ENCODE data around the gene FOSL1. TPM values are rescaled to one million over a fixed set of nuclear protein-coding genes. Genes with fewer than 3 reads are reported as not detected.

The FOSL1 gene
- polyA plus RNA-seq, 10 donors: 0.22 to 0.64 (median 0.29) TPM; not detected in 4

DNA sequence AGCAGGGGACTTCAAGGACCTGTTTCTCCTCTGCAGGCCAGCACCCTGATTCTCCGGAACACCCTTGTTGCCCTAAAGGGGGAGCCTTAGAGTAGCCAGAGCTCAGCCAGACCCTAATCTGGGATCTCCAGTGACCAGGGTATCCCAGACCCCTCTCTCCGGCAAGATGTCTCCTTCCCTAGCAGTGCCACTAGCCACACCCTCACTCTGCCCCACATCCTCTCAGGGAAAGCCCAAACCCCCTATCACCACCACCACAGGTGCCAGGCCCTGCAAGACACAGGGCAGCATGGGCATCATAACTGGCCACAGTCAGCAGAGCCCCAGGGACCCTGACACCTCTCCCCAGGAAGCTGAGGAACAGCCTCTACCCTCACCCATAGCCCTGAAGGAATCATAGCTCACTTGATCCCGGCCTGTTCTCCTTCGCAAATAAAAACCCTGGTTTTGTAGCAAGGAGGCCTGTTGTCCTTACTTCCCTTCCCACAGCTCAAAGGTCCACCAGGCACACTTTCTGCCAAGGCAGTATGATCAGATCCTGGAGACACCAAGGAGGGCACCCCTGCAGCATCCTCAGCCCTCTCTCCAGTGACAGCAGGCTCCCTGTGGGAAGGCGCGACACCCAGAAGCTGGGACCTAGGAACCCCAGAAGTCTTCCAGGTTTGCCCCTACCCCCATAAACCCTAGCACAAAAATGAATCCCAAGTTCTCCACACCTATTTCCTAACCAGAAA is 46.8 kb downstream of the FOSL1 start:
- no peak for DNase-seq

DNA sequence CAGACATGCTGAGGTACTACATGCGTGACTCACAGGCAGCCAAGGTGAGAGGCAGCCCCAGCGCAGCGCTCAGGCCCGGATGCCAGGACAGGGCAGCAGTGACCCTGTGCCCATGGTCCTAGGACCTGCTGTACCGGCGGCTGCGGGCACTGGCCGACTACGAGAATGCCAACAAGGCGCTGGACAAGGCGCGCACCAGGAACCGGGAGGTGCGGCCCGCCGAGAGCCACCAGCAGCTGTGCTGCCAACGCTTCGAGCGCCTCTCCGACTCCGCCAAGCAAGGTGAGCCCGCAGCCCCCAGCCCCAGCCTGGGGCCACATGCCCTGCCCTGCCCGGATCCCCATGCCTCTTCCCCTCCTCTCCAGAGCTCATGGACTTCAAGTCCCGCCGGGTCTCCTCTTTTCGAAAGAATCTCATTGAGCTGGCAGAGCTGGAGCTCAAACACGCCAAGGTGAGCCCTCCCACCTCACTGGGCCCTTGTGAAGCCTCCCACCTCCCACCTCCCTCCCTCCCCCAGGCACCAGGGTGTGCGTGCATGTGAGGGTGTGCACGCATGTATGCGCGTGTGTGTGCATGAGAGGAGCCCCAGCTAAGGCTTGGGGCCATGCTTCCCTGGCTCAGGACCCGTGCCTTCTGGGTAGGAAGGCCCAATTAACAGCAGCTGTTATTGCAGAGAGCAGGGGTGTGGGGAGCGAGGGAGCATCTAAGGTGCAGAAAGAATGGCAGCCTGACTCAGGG is 47.5 kb downstream of the FOSL1 start:
- DNase-seq: peak in 1 of 3 donors; percentile 3

DNA sequence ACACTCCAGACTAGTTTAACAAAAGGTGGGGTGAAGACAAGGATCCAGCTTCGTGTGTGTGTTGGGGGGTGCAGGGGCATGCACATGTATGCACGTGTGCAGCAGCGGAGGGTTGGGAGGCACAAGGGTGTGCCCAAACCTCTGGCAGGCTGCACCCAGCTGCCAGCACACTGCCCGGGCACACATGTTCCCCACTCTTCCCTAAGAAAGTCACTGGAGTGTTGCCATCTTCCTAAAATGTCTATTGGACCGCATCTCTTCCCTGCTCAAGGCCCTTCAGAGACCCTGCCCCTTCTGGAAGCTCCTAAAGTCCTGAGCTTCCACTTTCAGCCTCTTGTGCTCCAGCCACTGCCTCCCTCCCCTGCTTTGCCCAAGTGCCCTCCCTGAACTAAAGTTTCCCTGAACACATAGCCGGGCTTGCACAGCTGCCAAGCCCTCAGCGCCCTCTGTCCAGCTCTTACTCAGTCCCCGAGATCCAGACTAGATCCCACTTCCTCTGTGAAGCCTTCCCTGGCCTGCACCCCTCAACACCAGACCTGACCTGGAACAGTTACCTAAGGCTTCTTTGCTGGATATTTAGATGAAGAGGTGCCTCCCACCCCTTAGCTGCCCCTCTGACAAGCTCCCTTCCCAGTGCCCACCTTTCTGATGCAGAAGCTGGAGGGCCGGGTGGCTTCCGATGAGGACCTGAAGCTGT is 48.2 kb downstream of the FOSL1 start:
- DNase-seq: peak in 1 of 3 donors; percentile 4

DNA sequence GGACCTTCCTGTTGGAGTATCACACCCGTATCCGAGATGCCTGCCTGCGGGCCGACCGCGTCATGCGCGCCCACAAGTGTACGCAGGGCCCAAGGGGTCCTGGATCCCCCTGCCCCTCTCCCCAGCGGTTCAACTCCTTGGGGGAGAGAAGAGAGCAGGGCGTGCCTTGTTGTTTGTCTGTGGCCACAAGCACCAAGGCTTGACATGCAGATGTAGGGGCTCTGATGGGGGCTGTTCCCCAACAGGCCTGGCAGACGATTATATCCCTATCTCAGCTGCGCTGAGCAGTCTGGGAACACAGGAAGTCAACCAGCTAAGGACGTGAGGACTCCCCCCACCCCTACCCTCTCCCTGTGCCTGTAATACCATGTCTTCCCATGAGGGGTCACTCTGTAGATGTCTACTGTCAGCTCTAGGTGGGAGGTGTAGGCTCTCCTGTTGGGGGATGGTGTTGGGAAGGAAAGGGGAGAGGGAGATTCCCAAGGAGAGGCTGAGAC is 49.1 kb downstream of the FOSL1 start:
- DNase-seq: peak in 1 of 3 donors; percentile 14

DNA sequence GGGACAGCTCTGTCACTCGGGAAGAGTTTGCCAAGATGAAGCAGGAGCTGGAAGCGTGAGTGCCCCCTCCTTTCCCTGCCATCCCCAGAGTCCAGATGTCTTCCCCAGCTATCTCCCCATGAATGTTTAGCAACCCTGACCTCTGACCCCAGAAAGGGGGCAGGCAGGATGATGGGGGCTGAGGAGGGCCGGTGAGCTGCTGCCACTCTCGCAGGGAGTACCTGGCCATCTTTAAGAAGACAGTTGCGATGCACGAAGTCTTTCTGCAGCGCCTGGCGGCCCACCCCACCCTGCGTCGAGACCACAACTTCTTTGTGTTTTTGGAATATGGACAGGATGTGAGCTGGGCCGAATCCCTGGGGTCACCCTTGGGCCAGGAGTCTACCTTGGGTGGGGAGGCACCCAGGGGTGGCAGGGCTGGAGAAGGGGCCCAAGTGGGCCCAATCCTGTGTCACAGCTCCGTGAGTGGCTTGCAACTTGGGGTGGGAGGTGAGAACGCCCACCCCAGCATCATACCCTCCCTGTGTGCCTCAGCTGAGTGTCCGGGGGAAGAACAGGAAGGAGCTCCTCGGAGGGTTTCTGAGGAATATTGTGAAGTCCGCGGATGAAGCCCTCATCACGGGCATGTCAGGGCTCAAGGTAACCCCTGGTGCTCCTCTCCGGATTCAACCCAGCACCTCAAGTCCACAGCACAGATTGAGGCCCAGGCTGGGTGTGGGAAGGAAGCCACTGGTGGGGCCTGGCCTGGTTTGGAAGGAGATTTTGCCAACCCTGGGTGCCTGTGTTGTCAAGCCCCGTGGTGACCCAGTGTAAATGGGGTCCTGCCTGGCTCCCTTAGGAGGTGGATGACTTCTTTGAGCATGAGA is 49.7 kb downstream of the FOSL1 start:
- peak in 1 of 3 donors; percentile 8 for DNase-seq

DNA sequence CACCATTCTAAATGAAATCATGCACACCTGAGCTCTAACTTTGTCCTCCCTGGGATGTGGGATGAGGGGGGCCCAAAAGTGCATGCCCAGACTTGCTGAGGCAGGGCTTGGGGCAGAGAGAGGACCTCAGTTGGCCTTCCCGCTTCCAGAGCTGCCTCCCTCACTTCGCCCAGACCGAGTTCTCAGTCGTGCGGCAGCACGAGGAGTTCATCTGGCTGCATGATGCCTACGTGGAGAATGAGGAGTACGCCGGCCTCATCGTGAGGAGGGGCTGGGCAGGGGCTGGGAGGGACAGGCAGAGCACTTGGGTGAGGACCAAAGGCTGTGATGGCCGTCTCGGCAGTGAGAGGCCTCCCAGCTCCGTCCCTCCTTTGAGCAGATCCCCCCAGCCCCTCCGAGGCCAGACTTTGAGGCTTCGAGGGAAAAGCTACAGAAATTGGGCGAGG is 50.4 kb downstream of the FOSL1 start:
- peak in 1 of 3 donors; percentile 5 for DNase-seq

DNA sequence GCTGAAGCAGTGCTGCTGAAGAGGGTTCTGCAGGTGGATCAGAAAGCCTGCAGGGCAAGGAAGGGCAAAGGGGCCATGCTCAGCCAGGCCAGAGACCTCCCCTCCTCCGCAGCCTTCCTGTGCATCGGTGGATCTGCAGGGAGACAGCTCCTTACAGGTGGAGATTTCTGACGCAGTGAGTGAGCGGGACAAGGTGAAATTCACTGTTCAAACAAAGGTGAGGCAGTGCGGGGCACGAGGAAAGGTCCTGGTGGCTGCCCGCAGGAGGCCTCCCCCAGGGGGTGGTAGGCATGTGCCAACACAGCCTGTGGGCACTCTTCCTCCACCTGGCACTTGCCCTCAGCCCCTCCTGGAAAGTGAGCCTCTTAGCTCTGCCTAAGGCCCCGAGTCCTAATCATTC is 50.8 kb downstream of the FOSL1 start:
- DNase-seq: no peak

DNA sequence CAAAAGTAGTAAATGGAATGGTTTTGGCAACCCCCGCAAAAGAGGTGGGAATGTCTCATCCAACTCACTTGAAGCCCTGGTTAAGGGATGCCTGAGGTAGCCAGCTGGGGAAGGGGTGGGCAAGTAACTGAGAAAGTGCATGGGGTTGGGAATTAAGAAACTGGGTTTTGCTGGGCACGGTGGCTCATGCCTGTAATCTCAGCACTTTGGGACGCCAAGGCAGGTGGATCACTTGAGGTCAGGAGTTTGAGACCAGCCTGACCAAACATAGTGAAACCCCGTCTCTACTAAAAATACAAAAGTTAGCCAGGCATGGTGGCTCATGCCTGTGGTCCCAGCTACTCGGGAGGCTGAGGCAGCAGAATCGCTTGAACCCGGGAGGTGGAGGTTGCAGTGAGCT is 51.5 kb downstream of the FOSL1 start:
- DNase-seq: peak in 1 of 3 donors; percentile 11

DNA sequence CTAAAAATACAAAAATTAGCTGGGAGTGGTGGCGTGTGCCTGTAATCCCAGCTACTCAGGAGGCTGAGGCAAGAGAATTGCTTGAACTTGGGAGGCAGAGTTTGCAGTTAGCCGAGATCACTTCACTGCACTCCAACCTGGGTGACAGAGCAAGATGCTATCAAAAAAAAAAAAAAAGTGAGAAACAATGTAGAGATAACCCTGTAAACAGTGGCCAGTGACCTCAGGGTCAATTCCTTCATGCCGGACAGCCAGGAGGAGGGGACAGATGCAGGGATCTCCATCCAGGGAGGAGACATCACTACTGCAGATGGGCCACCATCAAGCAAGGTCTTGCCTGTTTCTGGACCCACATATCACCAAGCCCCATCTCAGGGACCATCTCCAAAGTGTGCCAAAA is 52.4 kb downstream of the FOSL1 start:
- DNase-seq: no peak

DNA sequence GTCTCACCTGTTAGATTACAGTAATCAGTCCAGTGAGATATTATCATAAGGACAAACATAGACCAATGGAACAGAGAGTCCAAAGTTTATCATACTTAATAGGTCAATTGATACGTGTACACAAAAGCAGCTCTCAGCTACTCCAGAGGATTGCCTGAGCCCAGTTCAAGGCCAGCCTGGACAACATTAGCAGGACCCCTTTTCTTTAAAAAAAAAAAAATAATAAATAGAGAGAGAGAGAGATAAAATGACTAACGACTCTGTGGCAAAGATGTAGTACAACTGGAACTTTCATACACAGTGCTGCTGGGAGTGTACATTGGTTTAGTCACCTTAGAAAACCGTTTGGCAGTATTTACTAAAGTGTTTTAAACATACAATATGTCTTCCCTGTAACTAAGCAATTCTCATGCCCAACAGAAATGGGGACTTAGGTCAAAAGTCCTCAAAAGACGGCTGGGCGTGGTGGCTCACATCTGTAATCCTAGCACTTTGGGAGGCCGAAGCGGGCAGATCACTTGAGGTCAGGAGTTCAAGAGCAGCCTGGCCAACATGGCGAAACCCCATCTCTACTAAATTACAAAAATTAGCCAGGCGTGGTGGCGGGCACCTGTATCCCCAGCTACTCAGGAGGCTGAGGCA is 55.8 kb downstream of the FOSL1 start:
- DNase-seq: no peak

DNA sequence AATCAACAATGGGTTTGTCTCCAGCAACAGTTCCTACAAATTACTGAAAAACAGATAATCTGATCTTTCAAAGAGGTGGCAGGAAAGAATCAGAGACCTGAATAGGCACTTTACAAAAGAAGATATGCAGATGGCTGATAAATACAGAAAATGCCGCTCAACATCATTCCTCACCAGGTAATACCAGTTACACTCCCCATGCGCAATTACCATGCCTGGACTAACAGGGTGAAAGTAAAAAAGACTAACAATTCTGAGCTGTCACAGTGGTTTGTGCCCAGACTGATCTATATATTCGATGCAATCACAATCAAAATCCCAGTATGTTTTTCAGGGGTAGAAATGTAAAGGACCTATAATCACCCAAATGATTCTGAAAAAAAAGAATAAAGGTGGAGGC is 56.4 kb downstream of the FOSL1 start:
- DNase-seq: no peak

DNA sequence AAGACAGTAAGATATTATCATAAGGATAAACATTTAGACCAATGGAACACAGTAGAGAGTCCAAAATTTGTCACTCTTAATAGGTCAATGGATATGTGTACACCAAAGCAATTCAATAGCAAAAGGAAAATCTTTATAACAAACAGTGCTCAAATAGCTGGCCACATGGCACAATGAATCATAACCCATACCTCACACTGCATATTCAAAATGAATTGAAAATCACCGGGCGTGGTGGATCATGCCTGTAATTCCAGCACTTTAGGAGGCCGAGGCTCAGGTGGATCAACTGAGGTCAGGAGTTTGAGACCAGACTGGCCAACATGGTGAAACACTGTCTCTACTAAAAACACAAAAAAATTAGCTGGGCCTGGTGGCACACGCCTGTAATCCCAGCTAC is 58.0 kb downstream of the FOSL1 start:
- no peak for DNase-seq

Other genes with a start within 250 kb of the FOSL1 start
- gene RELA, start 237.5 kb downstream of the FOSL1 start, polyA plus RNA-seq (ENCODE audit: insufficient read length in 10 of 10): 10 to 100 TPM; 38.3 to 47.3 (median 42.1) TPM
- 10 to 100 TPM; 29.1 to 39.6 (median 34.4) TPM for gene KAT5, start 188.1 kb downstream of the FOSL1 start, polyA plus RNA-seq (ENCODE audit: insufficient read length in 10 of 10)
- gene RNASEH2C, start 179.6 kb downstream of the FOSL1 start, polyA plus RNA-seq (ENCODE audit: insufficient read length in 10 of 10): 10 to 100 TPM; 20.0 to 30.6 (median 25.3) TPM
- 1 to 10 TPM; 1.4 to 3.0 (median 2.2) TPM for gene AP5B1, start 119.4 kb downstream of the FOSL1 start, polyA plus RNA-seq (ENCODE audit: insufficient read length in 10 of 10)
- 1 to 10 TPM in 1 of 10 donors, under 1 TPM in 1, not detected in 8; 0.31 to 1.2 TPM for gene OVOL1, start 113.3 kb downstream of the FOSL1 start, polyA plus RNA-seq (ENCODE audit: insufficient read length in 10 of 10)
- 1 to 10 TPM in 9 of 10 donors, under 1 TPM in 1; 0.64 to 2.3 (median 1.6) TPM for gene SNX32, start 66.4 kb downstream of the FOSL1 start, polyA plus RNA-seq (ENCODE audit: insufficient read length in 10 of 10)
- 100 to 1,000 TPM; 475 to 750 (median 627) TPM for gene CFL1, start 42.2 kb downstream of the FOSL1 start, polyA plus RNA-seq (ENCODE audit: insufficient read length in 10 of 10)
- 10 to 100 TPM; 31.7 to 60.8 (median 41.9) TPM for gene MUS81, start 40.0 kb downstream of the FOSL1 start, polyA plus RNA-seq (ENCODE audit: insufficient read length in 10 of 10)
- 100 to 1,000 TPM in 5 of 10 donors, 10 to 100 TPM in 5; 83.5 to 137 (median 101) TPM for gene EFEMP2, start 27.6 kb downstream of the FOSL1 start, polyA plus RNA-seq (ENCODE audit: insufficient read length in 10 of 10)
- gene CTSW, start 20.6 kb downstream of the FOSL1 start, polyA plus RNA-seq (ENCODE audit: insufficient read length in 10 of 10): 1 to 10 TPM in 4 of 10 donors, under 1 TPM in 5, not detected in 1; 0.69 to 2.9 (median 0.98) TPM
- 10 to 100 TPM; 57.3 to 68.8 (median 61.7) TPM for gene FIBP, start 11.9 kb downstream of the FOSL1 start, polyA plus RNA-seq (ENCODE audit: insufficient read length in 10 of 10)
- 10 to 100 TPM in 8 of 10 donors, 1 to 10 TPM in 2; 9.2 to 24.8 (median 12.6) TPM for gene CCDC85B, start 9.7 kb downstream of the FOSL1 start, polyA plus RNA-seq (ENCODE audit: insufficient read length in 10 of 10)
- gene C11orf68, start 18.7 kb upstream of the FOSL1 start, polyA plus RNA-seq (ENCODE audit: insufficient read length in 10 of 10): 10 to 100 TPM; 27.2 to 39.2 (median 32.0) TPM
- 100 to 1,000 TPM in 2 of 10 donors, 10 to 100 TPM in 8; 46.8 to 108 (median 66.1) TPM for gene DRAP1, start 19.0 kb upstream of the FOSL1 start, polyA plus RNA-seq (ENCODE audit: insufficient read length in 10 of 10)
- under 1 TPM in 2 of 10 donors, not detected in 8; 0.25 to 0.40 TPM for gene TSGA10IP, start 45.1 kb upstream of the FOSL1 start, polyA plus RNA-seq (ENCODE audit: insufficient read length in 10 of 10)
- gene SART1, start 61.3 kb upstream of the FOSL1 start, polyA plus RNA-seq (ENCODE audit: insufficient read length in 10 of 10): 10 to 100 TPM; 30.7 to 42.6 (median 36.7) TPM
- 10 to 100 TPM; 14.0 to 23.0 (median 18.6) TPM for gene EIF1AD, start 101.8 kb upstream of the FOSL1 start, polyA plus RNA-seq (ENCODE audit: insufficient read length in 10 of 10)
- 100 to 1,000 TPM; 199 to 250 (median 215) TPM for gene BANF1, start 102.1 kb upstream of the FOSL1 start, polyA plus RNA-seq (ENCODE audit: insufficient read length in 10 of 10)
- gene CST6, start 111.6 kb upstream of the FOSL1 start, polyA plus RNA-seq (ENCODE audit: insufficient read length in 10 of 10): not detected
- under 1 TPM in 6 of 10 donors, not detected in 4; 0.10 to 0.26 (median 0.22) TPM for gene CATSPER1, start 126.1 kb upstream of the FOSL1 start, polyA plus RNA-seq (ENCODE audit: insufficient read length in 10 of 10)
- gene GAL3ST3, start 148.8 kb upstream of the FOSL1 start, polyA plus RNA-seq (ENCODE audit: insufficient read length in 10 of 10): 1 to 10 TPM in 2 of 10 donors, under 1 TPM in 8; 0.22 to 1.1 (median 0.57) TPM
- gene SF3B2, start 152.0 kb upstream of the FOSL1 start, polyA plus RNA-seq (ENCODE audit: insufficient read length in 10 of 10): 100 to 1,000 TPM; 119 to 163 (median 138) TPM
- 10 to 100 TPM; 29.6 to 34.8 (median 32.6) TPM for gene PACS1, start 169.9 kb upstream of the FOSL1 start, polyA plus RNA-seq (ENCODE audit: insufficient read length in 10 of 10)